LNCAP (cell line): ENCODE results near the gene JAZF1.

Experiments used
- CTCF ChIP-seq: fragments of 450-650 bp; IDR thresholded peaks from 2 replicates; pipeline ENCODE4 v1.5.1; 2017; ENCODE audit warnings: mild to moderate bottlenecking

The JAZF1 gene

GRCh38 chr7:28179120-28180030 lies 1.2 kb downstream of the JAZF1 start:
- no peak for TF ChIP-seq CTCF

- TF ChIP-seq CTCF = no peak
Measured at GRCh38 chr7:28178599-28178998, 2.0 kb downstream of the JAZF1 start.

- TF ChIP-seq CTCF = no peak
Measured at GRCh38 chr7:28177836-28178235, 2.8 kb downstream of the JAZF1 start.

- no peak for TF ChIP-seq CTCF
Measured at GRCh38 chr7:28176645-28177044, 4.0 kb downstream of the JAZF1 start.

GRCh38 chr7:28176174-28176573 lies 4.4 kb downstream of the JAZF1 start:
- TF ChIP-seq CTCF = no peak

- TF ChIP-seq CTCF = no peak
Measured at GRCh38 chr7:28174901-28175661, 5.5 kb downstream of the JAZF1 start.

- no peak for TF ChIP-seq CTCF
Measured at GRCh38 chr7:28174442-28174841, 6.2 kb downstream of the JAZF1 start.
